Activated T-cell treated with anti-CD3 and anti-CD28 coated beads for 24 hours (primary cell): Measurements from ENCODE around the gene ADAT2.
"Not testable (repeated sequence)": the region's sequence is repeated elsewhere in the genome, so short reads cannot be mapped to it uniquely, and the experiment has no call there.

Experiments used
- DNase-seq: peaks from one replicate; pipeline ENCODE4 v3.0.0-alpha.2; 2020; ENCODE audit warnings: low read depth

ADAT2 gene

GRCh38 chr6:143450453-143451371, at the start of gene ADAT2, which contains the start of gene PEX3:
Gene ADAT2 (minus strand): TSS chr6:143450695. CDS start chr6:143450658, 37 bp downstream.
Gene PEX3 (plus strand): TSS chr6:143450805. CDS start chr6:143451043, 238 bp downstream.
- peak; percentile 90 for DNase-seq

GRCh38 chr6:143498428-143498827, 47.9 kb upstream of the ADAT2 start:
- DNase-seq = no peak

GRCh38 chr6:143496974-143497373, 46.5 kb upstream of the ADAT2 start:
- DNase-seq = no peak

GRCh38 chr6:143490775-143491174, 40.3 kb upstream of the ADAT2 start:
- no peak for DNase-seq

GRCh38 chr6:143490244-143490643, 39.7 kb upstream of the ADAT2 start:
- DNase-seq = no peak

GRCh38 chr6:143486752-143487151, 36.3 kb upstream of the ADAT2 start:
- DNase-seq = no peak

GRCh38 chr6:143485967-143486366, 35.5 kb upstream of the ADAT2 start:
- DNase-seq = no peak

- DNase-seq = no peak
Observed at GRCh38 chr6:143482593-143482992, 32.1 kb upstream of the ADAT2 start.

- DNase-seq = no peak
Observed at GRCh38 chr6:143478479-143479062, 28.1 kb upstream of the ADAT2 start.

- DNase-seq = no peak
Observed at GRCh38 chr6:143476545-143476944, 26.1 kb upstream of the ADAT2 start.

GRCh38 chr6:143471822-143472221, 21.3 kb upstream of the ADAT2 start:
- DNase-seq = no peak

GRCh38 chr6:143468823-143469222, 18.3 kb upstream of the ADAT2 start:
- DNase-seq = not testable (repeated sequence)

- no peak for DNase-seq
Observed at GRCh38 chr6:143468026-143468425, 17.5 kb upstream of the ADAT2 start.

- no peak for DNase-seq
Observed at GRCh38 chr6:143465546-143465945, 15.1 kb upstream of the ADAT2 start.

- DNase-seq = no peak
Observed at GRCh38 chr6:143457563-143458359, 7.3 kb upstream of the ADAT2 start.

- no peak for DNase-seq
Observed at GRCh38 chr6:143451531-143451930, 1.0 kb upstream of the ADAT2 start.

- DNase-seq = peak; percentile 14
Observed at GRCh38 chr6:143449714-143450452, 612 bp downstream of the ADAT2 start.

GRCh38 chr6:143449082-143449713, 1.3 kb downstream of the ADAT2 start:
- DNase-seq = no peak

GRCh38 chr6:143447865-143448264, 2.6 kb downstream of the ADAT2 start:
- not testable (repeated sequence) for DNase-seq

GRCh38 chr6:143443096-143443495, 7.4 kb downstream of the ADAT2 start:
- no peak for DNase-seq
